Liver (tissue), 3 donors: ENCODE data around the gene NAXD.

Source experiments
- GABPA ChIP-seq, 2 donors: IDR thresholded peaks in 1 of 2; conservative IDR thresholded peaks in 1 of 2; 2 replicates each; pipeline ENCODE4 v1.6.1; 2016; ENCODE audit warnings: antibody characterized with exemption in 2 of 2, mild to moderate bottlenecking in 1 of 2, moderate library complexity in 1 of 2
- HNF4G ChIP-seq: IDR thresholded peaks from 2 replicates; pipeline ENCODE4 v1.6.1; 2016; ENCODE audit warnings: antibody characterized with exemption
- RAD21 ChIP-seq, 2 donors: IDR thresholded peaks; 2 replicates each; pipeline ENCODE4 v1.6.1; 2016; ENCODE audit warnings: antibody characterized with exemption in 2 of 2, mild to moderate bottlenecking in 2 of 2
- SP1 ChIP-seq: IDR thresholded peaks from 2 replicates; pipeline ENCODE4 v1.6.1; 2018; ENCODE audit warnings: antibody characterized with exemption, mild to moderate bottlenecking
- TAF1 ChIP-seq: conservative IDR thresholded peaks from 2 replicates; pipeline ENCODE4 v1.6.1; 2016; ENCODE audit warnings: antibody characterized with exemption, mild to moderate bottlenecking
- YY1 ChIP-seq: IDR thresholded peaks from 2 replicates; pipeline ENCODE4 v1.6.1; 2016; ENCODE audit warnings: antibody characterized with exemption, mild to moderate bottlenecking
- TF ChIP-seq, protein P1 (sequence below): fragments of 150-350 bp; IDR thresholded peaks from 2 replicates; pipeline ENCODE4 v1.5.1; 2017; ENCODE audit warnings: improper control_type of control experiment, low read depth, low read length; ENCODE audit not compliant: missing input control
- TF ChIP-seq, protein P2 (sequence below): IDR thresholded peaks from 2 replicates; pipeline ENCODE4 v1.6.1; 2016; ENCODE audit warnings: antibody characterized with exemption
- TF ChIP-seq, protein P3 (sequence below): IDR thresholded peaks from 2 replicates; pipeline ENCODE4 v1.6.1; 2016; ENCODE audit warnings: antibody characterized with exemption, mild to moderate bottlenecking
- donor health status: healthy.
- donor health status: healthy.

DNA sequence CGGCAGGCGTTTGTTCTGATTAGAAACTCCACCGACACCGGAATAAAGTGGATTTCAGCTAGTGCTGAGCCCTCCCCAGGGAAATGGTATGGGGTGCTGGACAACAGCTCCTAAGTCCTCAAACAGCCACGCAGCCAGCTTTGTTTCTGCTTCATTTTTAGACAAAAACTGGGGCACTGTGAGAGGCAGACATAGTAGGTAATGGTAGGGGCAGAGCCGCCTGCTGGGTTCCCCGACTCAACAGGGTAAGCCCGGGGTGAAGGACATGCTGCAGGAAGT, 50.8 kb downstream of the NAXD start:
- TF ChIP-seq YY1 (no peak), GABPA (IDR thresholded peaks at IDR 0.05 in 1 of 2, conservative IDR thresholded peaks at IDR 0.05 in 1 of 2) (no peak), RAD21 (IDR thresholded peaks at IDR 0.05) (no peak), HNF4G (no peak), SP1 (no peak), TAF1 (no peak)
- TF ChIP-seq, protein P1, sequence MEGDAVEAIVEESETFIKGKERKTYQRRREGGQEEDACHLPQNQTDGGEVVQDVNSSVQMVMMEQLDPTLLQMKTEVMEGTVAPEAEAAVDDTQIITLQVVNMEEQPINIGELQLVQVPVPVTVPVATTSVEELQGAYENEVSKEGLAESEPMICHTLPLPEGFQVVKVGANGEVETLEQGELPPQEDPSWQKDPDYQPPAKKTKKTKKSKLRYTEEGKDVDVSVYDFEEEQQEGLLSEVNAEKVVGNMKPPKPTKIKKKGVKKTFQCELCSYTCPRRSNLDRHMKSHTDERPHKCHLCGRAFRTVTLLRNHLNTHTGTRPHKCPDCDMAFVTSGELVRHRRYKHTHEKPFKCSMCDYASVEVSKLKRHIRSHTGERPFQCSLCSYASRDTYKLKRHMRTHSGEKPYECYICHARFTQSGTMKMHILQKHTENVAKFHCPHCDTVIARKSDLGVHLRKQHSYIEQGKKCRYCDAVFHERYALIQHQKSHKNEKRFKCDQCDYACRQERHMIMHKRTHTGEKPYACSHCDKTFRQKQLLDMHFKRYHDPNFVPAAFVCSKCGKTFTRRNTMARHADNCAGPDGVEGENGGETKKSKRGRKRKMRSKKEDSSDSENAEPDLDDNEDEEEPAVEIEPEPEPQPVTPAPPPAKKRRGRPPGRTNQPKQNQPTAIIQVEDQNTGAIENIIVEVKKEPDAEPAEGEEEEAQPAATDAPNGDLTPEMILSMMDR, result no peak
- TF ChIP-seq, protein P2, sequence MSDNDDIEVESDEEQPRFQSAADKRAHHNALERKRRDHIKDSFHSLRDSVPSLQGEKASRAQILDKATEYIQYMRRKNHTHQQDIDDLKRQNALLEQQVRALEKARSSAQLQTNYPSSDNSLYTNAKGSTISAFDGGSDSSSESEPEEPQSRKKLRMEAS, result no peak
- TF ChIP-seq, protein P3, sequence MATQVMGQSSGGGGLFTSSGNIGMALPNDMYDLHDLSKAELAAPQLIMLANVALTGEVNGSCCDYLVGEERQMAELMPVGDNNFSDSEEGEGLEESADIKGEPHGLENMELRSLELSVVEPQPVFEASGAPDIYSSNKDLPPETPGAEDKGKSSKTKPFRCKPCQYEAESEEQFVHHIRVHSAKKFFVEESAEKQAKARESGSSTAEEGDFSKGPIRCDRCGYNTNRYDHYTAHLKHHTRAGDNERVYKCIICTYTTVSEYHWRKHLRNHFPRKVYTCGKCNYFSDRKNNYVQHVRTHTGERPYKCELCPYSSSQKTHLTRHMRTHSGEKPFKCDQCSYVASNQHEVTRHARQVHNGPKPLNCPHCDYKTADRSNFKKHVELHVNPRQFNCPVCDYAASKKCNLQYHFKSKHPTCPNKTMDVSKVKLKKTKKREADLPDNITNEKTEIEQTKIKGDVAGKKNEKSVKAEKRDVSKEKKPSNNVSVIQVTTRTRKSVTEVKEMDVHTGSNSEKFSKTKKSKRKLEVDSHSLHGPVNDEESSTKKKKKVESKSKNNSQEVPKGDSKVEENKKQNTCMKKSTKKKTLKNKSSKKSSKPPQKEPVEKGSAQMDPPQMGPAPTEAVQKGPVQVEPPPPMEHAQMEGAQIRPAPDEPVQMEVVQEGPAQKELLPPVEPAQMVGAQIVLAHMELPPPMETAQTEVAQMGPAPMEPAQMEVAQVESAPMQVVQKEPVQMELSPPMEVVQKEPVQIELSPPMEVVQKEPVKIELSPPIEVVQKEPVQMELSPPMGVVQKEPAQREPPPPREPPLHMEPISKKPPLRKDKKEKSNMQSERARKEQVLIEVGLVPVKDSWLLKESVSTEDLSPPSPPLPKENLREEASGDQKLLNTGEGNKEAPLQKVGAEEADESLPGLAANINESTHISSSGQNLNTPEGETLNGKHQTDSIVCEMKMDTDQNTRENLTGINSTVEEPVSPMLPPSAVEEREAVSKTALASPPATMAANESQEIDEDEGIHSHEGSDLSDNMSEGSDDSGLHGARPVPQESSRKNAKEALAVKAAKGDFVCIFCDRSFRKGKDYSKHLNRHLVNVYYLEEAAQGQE, result no peak
